GM20000 (cell line): ENCODE measurements around the gene CCDC63.
A peak's percentile ranks its signal among the peaks of the same experiment; 100 is the strongest.
"Not testable (repeated sequence)": the region's sequence is repeated elsewhere in the genome, so short reads cannot be mapped to it uniquely, and the experiment has no call there.

Source experiments
- DNase-seq: peaks from one replicate; pipeline ENCODE4 v3.0.0; 2012; ENCODE audit warnings: low spot score
- TF ChIP-seq, protein P1 (sequence below): IDR thresholded peaks from 2 replicates; pipeline ENCODE4 v1.5.1; 2012; ENCODE audit warnings: mild to moderate bottlenecking, control low read depth; ENCODE audit errors: extremely low read depth, missing control alignments

CCDC63 gene

DNA sequence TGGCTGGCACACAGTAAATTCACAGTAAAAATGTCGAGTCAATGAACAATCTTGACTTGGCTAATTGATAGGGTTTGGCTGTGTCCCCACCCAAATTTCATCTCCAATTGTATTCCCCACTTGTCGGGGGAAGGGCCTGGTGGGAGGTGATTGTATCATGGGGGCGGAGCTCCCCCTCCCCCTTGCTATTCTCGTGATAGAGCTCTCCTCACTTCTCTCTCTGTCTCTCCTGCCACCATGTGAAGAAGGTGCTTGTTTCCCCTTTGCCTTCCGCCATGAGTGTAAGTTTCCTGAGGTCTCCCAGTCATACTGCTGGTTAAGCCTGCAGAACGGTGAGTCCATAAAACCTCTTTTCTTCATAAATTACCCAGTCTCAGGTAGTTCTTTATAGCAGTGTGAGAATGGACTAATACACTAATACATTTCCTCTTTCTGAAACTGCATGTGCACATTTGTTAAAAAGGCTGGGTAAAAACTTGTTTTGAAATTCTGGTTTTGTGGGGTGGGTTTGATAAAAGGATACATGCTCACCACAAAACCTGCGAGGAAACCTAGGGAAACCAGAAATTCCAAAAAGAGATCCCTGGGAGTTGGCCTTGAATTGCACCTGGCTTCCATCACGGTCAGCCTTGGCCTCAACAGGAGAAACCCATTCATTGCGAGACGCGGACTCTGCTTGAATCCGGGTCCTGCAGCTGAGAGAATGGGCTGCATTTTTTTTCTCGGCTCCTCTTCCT lies 89.7 kb downstream of the CCDC63 start:
- no peak for DNase-seq
- TF ChIP-seq, protein P1, sequence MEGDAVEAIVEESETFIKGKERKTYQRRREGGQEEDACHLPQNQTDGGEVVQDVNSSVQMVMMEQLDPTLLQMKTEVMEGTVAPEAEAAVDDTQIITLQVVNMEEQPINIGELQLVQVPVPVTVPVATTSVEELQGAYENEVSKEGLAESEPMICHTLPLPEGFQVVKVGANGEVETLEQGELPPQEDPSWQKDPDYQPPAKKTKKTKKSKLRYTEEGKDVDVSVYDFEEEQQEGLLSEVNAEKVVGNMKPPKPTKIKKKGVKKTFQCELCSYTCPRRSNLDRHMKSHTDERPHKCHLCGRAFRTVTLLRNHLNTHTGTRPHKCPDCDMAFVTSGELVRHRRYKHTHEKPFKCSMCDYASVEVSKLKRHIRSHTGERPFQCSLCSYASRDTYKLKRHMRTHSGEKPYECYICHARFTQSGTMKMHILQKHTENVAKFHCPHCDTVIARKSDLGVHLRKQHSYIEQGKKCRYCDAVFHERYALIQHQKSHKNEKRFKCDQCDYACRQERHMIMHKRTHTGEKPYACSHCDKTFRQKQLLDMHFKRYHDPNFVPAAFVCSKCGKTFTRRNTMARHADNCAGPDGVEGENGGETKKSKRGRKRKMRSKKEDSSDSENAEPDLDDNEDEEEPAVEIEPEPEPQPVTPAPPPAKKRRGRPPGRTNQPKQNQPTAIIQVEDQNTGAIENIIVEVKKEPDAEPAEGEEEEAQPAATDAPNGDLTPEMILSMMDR = no peak

DNA sequence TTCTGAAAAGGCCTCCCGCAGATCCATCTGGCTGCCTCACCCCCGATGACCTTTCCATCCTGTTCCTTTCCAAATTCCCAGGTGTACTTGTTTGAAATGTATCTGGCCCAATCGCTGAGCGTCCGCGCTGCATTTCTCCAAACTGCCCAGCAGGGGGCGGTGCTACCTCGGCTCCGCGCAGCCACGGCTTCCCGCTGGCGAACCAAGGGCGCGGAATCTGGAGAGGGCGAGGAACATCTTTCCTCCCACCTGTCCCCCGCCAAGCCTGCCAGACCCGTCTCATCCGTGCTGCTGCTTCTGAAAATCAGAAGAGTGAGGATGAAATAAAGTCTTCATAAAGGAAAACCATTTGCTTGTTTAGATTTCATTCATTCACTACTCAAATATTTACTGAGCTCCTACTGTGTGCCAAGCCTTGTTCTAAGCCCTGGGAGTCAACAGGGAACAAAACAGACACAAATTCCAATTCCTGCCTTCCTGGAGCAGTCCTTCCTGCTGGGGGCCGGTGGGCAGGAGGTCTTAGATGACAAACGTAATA lies 90.4 kb downstream of the CCDC63 start:
- TF ChIP-seq, protein P1 = peak; percentile 99
- DNase-seq = peak; percentile 83

DNA sequence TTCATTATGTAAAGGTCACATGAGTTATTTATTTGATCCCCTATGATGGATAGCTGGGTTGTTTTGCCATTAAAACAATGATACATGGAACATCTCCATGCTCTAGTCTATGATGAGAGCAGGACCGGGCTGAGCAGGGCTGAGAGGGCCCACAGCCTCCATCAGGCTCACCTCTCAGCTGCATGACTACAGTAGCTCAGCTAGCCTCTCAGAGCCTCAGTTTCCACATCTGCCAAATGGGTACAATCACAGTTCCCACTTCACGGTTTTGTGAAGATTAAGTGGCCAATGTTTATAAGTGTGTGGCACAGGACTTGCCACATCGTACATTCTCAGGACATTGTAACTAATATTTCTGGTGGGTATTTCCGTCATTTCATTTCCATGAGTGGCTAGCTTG lies 93.5 kb downstream of the CCDC63 start:
- TF ChIP-seq, protein P1 = no peak

DNA sequence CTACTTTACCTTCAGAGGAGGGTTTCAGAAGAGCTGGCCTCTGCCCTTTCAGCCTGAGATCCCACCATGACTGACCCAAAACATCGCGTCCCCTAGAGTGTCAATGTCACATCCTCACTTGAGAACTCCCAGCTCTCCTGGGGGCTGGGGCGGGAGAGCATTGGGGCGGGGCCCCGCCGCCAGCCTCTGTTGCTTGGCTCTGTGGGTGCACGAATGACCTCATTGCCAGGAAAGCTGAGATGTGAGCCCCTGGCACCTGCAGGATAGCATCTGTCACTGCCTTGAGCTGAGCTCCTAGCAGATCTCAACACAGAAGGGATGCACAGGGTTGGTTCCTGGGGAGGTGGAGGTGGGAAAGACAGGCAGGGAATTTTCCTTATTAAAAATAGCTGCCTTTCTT lies 94.1 kb downstream of the CCDC63 start:
- no peak for DNase-seq
- TF ChIP-seq, protein P1 = no peak

More for the DNA sequence above, 93.5 kb downstream of the CCDC63 start:
- DNase-seq = no peak

DNA sequence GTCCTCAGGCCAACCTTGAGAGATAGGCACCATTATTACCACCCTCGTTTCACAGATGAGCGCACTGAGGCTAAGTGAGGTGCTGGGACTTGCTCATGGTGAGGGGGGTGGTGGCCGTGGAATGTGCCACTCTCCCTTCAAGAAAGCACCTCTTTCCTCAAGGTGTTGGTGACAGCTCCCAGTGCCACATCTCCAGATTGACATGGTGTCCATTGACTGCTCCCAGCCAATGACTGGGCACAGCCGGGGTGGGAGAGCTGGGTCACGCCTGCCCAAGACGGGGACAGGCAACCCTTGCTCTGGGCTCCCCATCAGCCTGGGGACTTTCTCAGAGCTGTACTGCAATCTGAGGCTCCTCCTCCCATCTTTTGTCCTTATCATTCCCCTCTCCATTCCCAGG lies 94.6 kb downstream of the CCDC63 start:
- DNase-seq = no peak
- TF ChIP-seq, protein P1 = no peak

DNA sequence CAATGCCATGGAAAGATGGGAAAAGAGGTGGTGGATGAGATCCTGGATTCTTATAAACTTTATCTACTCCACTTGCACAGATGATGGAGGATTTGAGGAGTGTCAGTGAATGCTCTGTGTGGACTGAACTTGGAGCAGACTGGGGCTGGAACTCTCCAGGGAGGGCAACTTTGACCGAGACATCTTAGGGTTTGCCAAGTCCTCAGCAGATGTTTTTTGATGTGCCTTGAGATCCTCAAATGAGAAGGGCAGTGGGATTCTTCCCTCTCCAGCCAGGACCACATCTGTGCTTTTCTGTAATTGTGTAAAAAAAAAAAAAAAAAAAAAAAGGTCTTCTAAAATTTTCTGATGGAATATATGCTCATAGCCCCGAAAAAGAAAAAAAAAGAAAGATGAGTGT lies 96.6 kb downstream of the CCDC63 start:
- TF ChIP-seq, protein P1 = no peak
- DNase-seq = no peak

DNA sequence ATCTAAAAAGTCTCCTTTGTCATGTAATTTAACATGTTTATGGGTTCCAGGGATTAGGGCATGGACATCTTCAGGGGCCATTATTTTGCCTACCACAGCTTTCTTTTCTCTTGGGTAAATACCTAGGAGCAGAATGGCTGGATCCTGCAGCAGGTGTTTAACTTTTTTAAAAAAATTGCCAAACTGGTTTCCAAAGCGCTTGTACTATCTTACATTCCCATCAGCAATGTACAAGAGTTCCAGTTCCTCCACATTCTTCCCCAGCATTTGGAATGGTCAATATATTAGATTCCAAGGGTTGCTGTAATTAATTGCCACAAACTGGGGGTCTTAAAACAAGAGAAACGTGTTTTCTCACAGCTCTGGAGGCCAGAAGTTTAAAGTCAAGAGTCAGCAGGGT lies 101.3 kb downstream of the CCDC63 start:
- no peak for DNase-seq
- TF ChIP-seq, protein P1 = no peak

DNA sequence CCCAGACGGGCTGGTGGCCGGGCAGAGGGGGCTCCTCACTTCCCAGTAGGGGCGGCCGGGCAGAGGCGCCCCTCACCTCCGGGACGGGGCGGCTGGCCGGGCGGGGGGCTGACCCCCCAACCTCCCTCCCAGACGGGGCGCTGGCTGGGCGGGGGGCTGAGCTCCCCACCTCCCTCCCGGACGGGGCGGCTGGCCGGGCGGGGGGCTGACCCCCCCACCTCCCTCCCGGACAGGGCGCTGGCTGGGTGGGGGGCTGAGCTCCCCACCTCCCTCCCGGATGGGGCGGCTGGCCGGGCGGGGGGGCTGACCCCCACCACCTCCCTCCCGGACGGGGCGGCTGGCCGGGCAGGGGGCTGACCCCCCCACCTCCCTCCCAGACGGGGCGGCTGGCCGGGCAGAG lies 103.7 kb downstream of the CCDC63 start:
- DNase-seq = not testable (repeated sequence)

DNA sequence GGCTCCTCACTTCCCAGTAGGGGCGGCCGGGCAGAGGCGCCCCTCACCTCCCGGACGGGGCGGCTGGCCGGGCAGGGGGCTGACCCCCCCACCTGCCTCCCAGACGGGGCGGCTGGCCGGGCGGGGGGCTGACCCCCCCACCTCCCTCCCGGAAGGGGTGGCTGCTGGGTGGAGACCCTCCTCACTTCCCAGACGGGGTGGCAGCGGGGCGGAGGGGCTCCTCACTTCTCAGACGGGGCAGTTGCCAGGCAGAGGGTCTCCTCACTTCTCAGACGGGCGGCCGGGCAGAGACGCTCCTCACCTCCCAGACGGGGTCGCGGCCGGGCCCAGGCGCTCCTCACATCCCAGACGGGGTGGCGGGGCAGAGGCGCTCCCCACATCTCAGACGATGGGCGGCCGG lies 104.1 kb downstream of the CCDC63 start:
- not testable (repeated sequence) for DNase-seq
